Left lung (tissue), 10 donors: ENCODE data around the gene ZCRB1. TPM values are rescaled to one million over a fixed set of nuclear protein-coding genes. Genes with fewer than 3 reads are reported as not detected.

ENCODE experiments used
- ATAC-seq: fragments of 200-7000 bp; cut with Tn5 transposase; one replicate; pipeline ENCODE4 v1.9.1; 2020; ENCODE audit warnings: moderate library complexity
- DNase-seq, 4 donors: peaks; one replicate each; pipeline ENCODE4 v3.0.0-alpha.2; 2013 to 2020
- H3K27ac ChIP-seq, 2 donors: fragments of 200-600 bp; sonication (generic) in 1 of 2; one replicate each; pipeline versions ENCODE4 v1.5.0 to v1.8.0; 2020 to 2021
- H3K27me3 ChIP-seq, 2 donors: fragments of 200-600 bp; sonication (generic) in 1 of 2; one replicate each; pipeline versions ENCODE4 v1.5.0 to v1.8.0; 2020 to 2021
- H3K36me3 ChIP-seq, 2 donors: fragments of 200-600 bp; sonication (generic) in 1 of 2; one replicate each; pipeline versions ENCODE4 v1.5.0 to v1.8.0; 2020 to 2021
- H3K4me1 ChIP-seq, 2 donors: fragments of 200-600 bp; one replicate each; pipeline ENCODE4 v1.8.0; 2021
- H3K4me3 ChIP-seq, 2 donors: fragments of 200-600 bp; sonication (generic) in 1 of 2; one replicate each; pipeline versions ENCODE4 v1.5.0 to v1.8.0; 2020 to 2021; ENCODE audit warnings: mild to moderate bottlenecking in 1 of 2
- H3K9me3 ChIP-seq, 2 donors: fragments of 200-600 bp; sonication (generic) in 1 of 2; one replicate each; pipeline versions ENCODE4 v1.5.0 to v1.8.0; 2020 to 2021
- CTCF ChIP-seq, 2 donors: fragments of 200-600 bp; sonication (generic) in 1 of 2; IDR thresholded peaks; one replicate each; pipeline versions ENCODE4 v1.5.0 to v1.8.0; 2021; ENCODE audit warnings: antibody characterized with exemption in 2 of 2
- intact Hi-C, 2 donors: fragments of 100-400 bp; cut with DNase I; formaldehyde crosslinking; loops; one replicate each; pipeline versions ENCODE4 v1.11.2 to v1.14.2; 2022
- polyA plus RNA-seq, 6 donors: library from polyadenylated mRNA; unstranded; fragments of 120-200 nt; gene quantifications; one replicate each; pipeline ENCODE4 v1.2.1, GENCODE V29; 2013; ENCODE audit not compliant: insufficient read length in 6 of 6
- total RNA-seq, 2 donors: library from RNA; stranded (reverse); fragmentation: NEBNext Ultra II Directional; extraction: Animal tissue kit (Norgen Biotek cat#: 25700); gene quantifications; one replicate each; pipeline ENCODE4 v1.2.1, GENCODE V29; 2021
- donor health status: DM: no; HTN: yes; CAD: no.
- donor health status: DM: no; HTN: no; CAD: no.

The ZCRB1 gene
- total and polyA plus RNA-seq, 8 donors = 34.8 to 87.6 (median 80.5) TPM

DNA sequence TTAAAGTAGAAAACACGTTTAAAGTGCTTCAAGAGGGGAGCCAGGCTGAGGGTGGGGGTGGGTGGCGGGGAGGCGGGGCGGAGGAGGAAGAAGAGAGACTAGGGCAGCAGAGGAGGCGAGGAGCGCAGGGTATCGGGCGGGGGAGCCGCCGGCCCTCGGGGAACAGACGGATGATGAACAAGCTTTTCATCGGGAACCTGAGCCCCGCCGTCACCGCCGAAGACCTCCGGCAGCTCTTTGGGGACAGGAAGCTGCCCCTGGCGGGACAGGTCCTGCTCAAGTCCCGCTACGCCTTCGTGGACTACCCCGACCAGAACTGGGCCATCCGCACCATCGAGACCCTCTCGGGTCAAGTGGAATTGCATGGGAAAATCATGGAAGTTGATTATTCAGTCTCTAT is 39.2 kb downstream of the ZCRB1 start:
- Histone ChIP-seq H3K27ac (no peak overlapping the region), H3K27me3 (no peaks in the 10 kb centered on the region), H3K4me1 (no peaks in the 10 kb centered on the region), H3K9me3 (no peaks in the 10 kb centered on the region), H3K36me3 (no peaks in the 10 kb centered on the region), H3K4me3 (no peak overlapping the region)
- no peak for DNase-seq
- intact Hi-C loops = no loop called here
- ATAC-seq = no peak
- TF ChIP-seq CTCF (IDR thresholded peaks at IDR 0.05) = no peak

DNA sequence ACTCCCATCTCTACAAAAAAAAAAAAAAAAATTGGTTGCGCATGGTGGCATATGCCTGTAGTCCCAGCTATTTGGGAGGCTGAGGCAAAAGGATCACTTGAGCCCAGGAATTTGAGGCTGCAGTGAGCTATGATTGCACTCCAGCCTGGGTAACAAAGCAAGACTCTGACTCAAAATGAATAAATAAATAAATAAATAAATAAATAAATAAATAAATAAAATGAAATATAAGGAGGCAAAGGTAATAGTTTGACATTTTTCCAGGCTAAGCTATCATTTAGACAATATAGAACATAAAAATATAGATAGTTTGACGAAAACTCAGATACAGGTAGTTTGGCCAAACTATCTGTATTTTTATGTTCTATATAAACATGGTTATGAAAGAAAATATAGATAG is 40.5 kb downstream of the ZCRB1 start:
- intact Hi-C loops = no loop called here
- DNase-seq (no peak), ATAC-seq (no peak)
- Histone ChIP-seq H3K9me3 (no peaks in the 10 kb centered on the region), H3K27me3 (no peaks in the 10 kb centered on the region), H3K4me3 (no peak overlapping the region), H3K36me3 (no peaks in the 10 kb centered on the region), H3K27ac (no peak overlapping the region), H3K4me1 (no peaks in the 10 kb centered on the region)
- no peak for TF ChIP-seq CTCF (IDR thresholded peaks at IDR 0.05)

DNA sequence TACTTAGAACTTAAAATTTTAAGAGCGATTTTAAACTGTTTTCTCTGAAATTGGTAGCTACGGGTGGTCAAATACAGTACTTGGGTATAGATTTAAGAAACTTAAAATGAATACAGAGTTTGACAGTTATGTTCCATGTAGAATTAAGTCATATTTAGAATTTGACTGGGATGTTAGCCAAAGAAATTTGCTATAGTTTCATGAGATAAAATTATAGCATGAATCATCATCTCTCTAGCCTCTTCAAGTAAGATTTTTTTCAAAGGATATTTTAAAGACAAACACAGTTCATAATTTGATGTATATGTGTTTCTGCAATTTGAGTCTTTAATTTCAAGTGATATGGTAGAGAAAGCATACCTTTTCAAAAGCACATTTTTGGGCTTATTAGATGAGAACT is 41.0 kb downstream of the ZCRB1 start:
- Histone ChIP-seq H3K27ac (no peak overlapping the region), H3K36me3 (no peaks in the 10 kb centered on the region), H3K27me3 (no peaks in the 10 kb centered on the region), H3K4me1 (no peaks in the 10 kb centered on the region), H3K9me3 (no peaks in the 10 kb centered on the region), H3K4me3 (no peak overlapping the region)
- TF ChIP-seq CTCF (IDR thresholded peaks at IDR 0.05) = no peak
- no peak for ATAC-seq
- intact Hi-C loops = no loop called here
- no peak for DNase-seq

GRCh38 chr12:42284157-42284556 is 41.7 kb downstream of the ZCRB1 start:
- Histone ChIP-seq H3K9me3 (no peaks in the 10 kb centered on the region), H3K27me3 (no peaks in the 10 kb centered on the region), H3K4me1 (no peaks in the 10 kb centered on the region), H3K27ac (no peak overlapping the region), H3K36me3 (no peaks in the 10 kb centered on the region), H3K4me3 (no peak overlapping the region)
- TF ChIP-seq CTCF (IDR thresholded peaks at IDR 0.05) = no peak
- intact Hi-C loops = no loop called here
- ATAC-seq (no peak), DNase-seq (no peak)

GRCh38 chr12:42283739-42284138 is 42.2 kb downstream of the ZCRB1 start:
- no peaks in the 10 kb centered on the region for H3K27me3 ChIP-seq
- ATAC-seq (no peak), DNase-seq (no peak)
- H3K36me3 ChIP-seq = no peaks in the 10 kb centered on the region
- intact Hi-C loops = no loop called here
- no peaks in the 10 kb centered on the region for H3K9me3 ChIP-seq
- H3K27ac ChIP-seq = no peak overlapping the region
- H3K4me1 ChIP-seq = no peaks in the 10 kb centered on the region
- TF ChIP-seq CTCF (IDR thresholded peaks at IDR 0.05) = no peak
- no peak overlapping the region for H3K4me3 ChIP-seq
